ENCODE data around the gene ZEB2. TPM values are rescaled to one million over a fixed set of nuclear protein-coding genes. Genes with fewer than 3 reads are reported as not detected.

Gene ZEB2
- total and polyA plus RNA-seq, 2 donors (not counting 3 experiments of a cell fraction or from before 2014, with no cell fraction given) = 17.9 to 49.6 TPM

- TF ChIP-seq EZH2 (IDR thresholded peaks at IDR 0.05; ENCODE audit: borderline replicate concordance, low read depth, low read length, severe bottlenecking) (no peak), MYC (IDR thresholded peaks at IDR 0.05; ENCODE audit: low read depth, low read length) (no peak), MAX (IDR thresholded peaks at IDR 0.05; ENCODE audit: insufficient read depth, insufficient read length) (no peak), POLR2AphosphoS5 (IDR thresholded peaks at IDR 0.05; ENCODE audit: insufficient read depth, low read depth, low read length) (no peak), POLR2A (IDR thresholded peaks at IDR 0.05; ENCODE audit: low read depth, low read length) (no peak), GATA2 (IDR thresholded peaks at IDR 0.05; ENCODE audit: insufficient read depth, insufficient read length, low read depth, low read length) (no peak), CTCF (IDR thresholded peaks at IDR 0.05; ENCODE audit: extremely low read depth in 1 of 2, insufficient read depth in 1 of 2, low read depth in 1 of 2, low read length in 2 of 2) (no peak), JUN (IDR thresholded peaks at IDR 0.05; ENCODE audit: borderline replicate concordance, insufficient read depth, insufficient read length, low read depth) (no peak), FOS (IDR thresholded peaks at IDR 0.05; ENCODE audit: borderline replicate concordance, insufficient read depth, low read length) (no peak)
- no peaks in the 10 kb centered on the region for H3K9me3 ChIP-seq (replicated peaks; ENCODE audit: control insufficient read depth, insufficient read depth, low read length)
- no peaks in the 10 kb centered on the region for H3K36me3 ChIP-seq (ENCODE audit: control insufficient read depth in 2 of 2, extremely low read depth in 1 of 2, insufficient read depth in 2 of 2, low read length in 2 of 2)
- H3K9me1 ChIP-seq (replicated peaks; ENCODE audit: control insufficient read depth, extremely low read depth, insufficient read depth, low read length) = no peaks in the 10 kb centered on the region
- dilution Hi-C loops (cut with MboI; ENCODE audit: extremely low pct_ligation_motif_present, low sequenced_read_pairs) = no loop called here
- CTCF ChIA-PET = no interaction called here
- intact Hi-C loops (cut with micrococcal nuclease) = no loop called here
- H3K27me3 ChIP-seq (ENCODE audit: control insufficient read depth in 2 of 2, insufficient read depth in 2 of 2, low read length in 2 of 2) = no peaks in the 10 kb centered on the region
- H3K9ac ChIP-seq (replicated peaks; ENCODE audit: extremely low read depth, insufficient read depth, low read length) = no peak overlapping the region
- POLR2A ChIA-PET = no interaction called here
- no peak overlapping the region for H2AFZ ChIP-seq (ENCODE audit: low read depth, low read length)
- H3K27ac ChIP-seq (ENCODE audit: insufficient read depth, low read depth, low read length) = no peak overlapping the region
- H4K20me1 ChIP-seq (replicated peaks; ENCODE audit: control insufficient read depth, extremely low read depth, insufficient read depth, low read length) = no peaks in the 10 kb centered on the region
- no peak overlapping the region for H3K4me3 ChIP-seq (replicated peaks in 1 of 3; ENCODE audit: insufficient read depth in 1 of 3, low read depth in 1 of 3, low read length in 3 of 3)
- FAIRE-seq (no peak), DNase-seq (ENCODE audit: low read depth, low spot score) (no peak)
- H3K79me2 ChIP-seq (ENCODE audit: control insufficient read depth, insufficient read depth, low read length) = peaks cover 10% of the 10 kb centered on the region
- BruUV-seq (replicated peaks) = no TSS peak
- no peaks in the 10 kb centered on the region for H3K4me1 ChIP-seq (ENCODE audit: control insufficient read depth, extremely low read depth, insufficient read depth, low read length)
- no peak overlapping the region for H3K4me2 ChIP-seq (ENCODE audit: insufficient read depth, low read length)
Observed at GRCh38 chr2:144484201-144484948, 35.5 kb downstream of the ZEB2 start.

Data from endothelial cell of umbilical vein (primary cell).